GM12873 (cell line): Measurements from ENCODE around the gene FAAP100.

Source experiments
- CTCF ChIP-seq: IDR thresholded peaks from 2 replicates; pipeline ENCODE4 v1.5.1; 2012; ENCODE audit warnings: low read depth, mild to moderate bottlenecking, moderate library complexity, low read length, control low read depth; ENCODE audit not compliant: insufficient read depth; ENCODE audit errors: missing control alignments

The FAAP100 gene

GRCh38 chr17:81552244-81553017, at the start of gene FAAP100:
TSS of gene FAAP100 (minus strand) at chr17:81552353. CDS start at chr17:81552330, 23 bp downstream.
- TF ChIP-seq CTCF, result no peak

- TF ChIP-seq CTCF, result peak; percentile 83
These were observed 49.5 kb upstream of the FAAP100 start for GRCh38 chr17:81601525-81602120.

- no peak for TF ChIP-seq CTCF
These were observed 47.8 kb upstream of the FAAP100 start for GRCh38 chr17:81599719-81600486.

- no peak for TF ChIP-seq CTCF
These were observed 41.1 kb upstream of the FAAP100 start for GRCh38 chr17:81593105-81593871.

- TF ChIP-seq CTCF, result no peak
These were observed 39.8 kb upstream of the FAAP100 start for GRCh38 chr17:81591971-81592370.

- TF ChIP-seq CTCF, result no peak
These were observed 38.0 kb upstream of the FAAP100 start for GRCh38 chr17:81590121-81590520.

GRCh38 chr17:81589612-81590011, 37.5 kb upstream of the FAAP100 start:
- no peak for TF ChIP-seq CTCF
